GM19438 (cell line): Measurements from ENCODE around the gene STXBP4.

ENCODE experiments used
- ATAC-seq: cut with Tn5 transposase; IDR thresholded peaks from one replicate; pipeline ENCODE4 v1.9.1; 2021; ENCODE audit warnings: low read depth; ENCODE audit not compliant: unreplicated experiment

STXBP4 gene

DNA sequence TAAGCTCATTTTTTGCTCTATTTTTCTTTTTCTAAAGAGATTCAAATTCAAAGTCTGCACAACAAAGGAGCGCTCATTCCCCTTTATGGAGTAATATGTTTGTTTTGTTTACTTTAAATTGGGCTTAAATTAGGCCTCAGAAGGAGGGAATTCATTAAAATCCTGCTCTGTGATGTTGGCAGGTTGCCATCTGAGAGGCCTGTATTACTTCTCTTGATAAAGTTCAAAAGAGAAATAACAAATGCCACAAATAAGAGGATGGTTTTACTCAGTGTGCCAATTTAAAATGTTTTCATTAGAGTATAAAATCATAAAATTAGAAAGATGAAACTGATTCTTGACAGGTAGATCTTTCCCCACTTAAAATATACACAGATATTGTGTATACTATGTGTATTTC is 241.7 kb downstream of the STXBP4 start:
- no peak for ATAC-seq

DNA sequence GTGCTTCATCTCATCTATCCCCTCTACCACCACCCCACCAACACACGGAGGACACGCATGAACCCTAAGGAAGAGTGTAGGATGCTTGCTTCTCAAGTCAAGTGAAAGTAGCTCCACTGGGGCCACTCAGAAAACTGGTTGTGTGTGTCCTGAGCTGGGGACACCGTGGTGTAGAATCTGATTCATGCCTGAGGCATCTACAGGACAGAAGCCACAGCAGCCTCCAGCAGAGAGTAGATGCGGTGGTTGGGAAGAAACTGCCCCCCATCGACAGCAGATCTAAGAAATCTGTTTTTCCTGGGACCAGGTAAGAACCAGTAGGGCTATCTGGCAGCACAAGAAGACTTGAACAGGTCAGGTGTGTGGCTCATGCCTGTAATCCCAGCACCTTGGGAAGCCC is 244.3 kb downstream of the STXBP4 start:
- no peak for ATAC-seq

DNA sequence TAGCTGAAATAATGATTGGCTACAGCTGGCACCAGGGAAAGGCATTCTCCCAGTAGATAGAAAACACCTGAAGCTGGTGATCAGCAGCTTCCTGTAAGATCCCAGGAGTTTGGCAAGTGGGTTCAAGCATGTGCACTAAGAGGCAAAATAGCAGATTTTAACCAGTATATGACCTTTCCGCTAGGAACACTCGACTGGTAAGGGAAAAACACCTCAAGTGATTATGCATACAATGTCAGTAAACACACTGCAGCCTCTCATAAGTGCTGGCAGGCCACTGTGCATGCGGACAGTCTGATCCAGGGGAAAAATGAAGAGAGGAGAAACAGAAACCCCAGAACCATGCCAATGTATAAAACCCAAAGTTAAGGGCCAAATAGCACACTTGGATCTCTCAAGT is 247.1 kb downstream of the STXBP4 start:
- no peak for ATAC-seq

DNA sequence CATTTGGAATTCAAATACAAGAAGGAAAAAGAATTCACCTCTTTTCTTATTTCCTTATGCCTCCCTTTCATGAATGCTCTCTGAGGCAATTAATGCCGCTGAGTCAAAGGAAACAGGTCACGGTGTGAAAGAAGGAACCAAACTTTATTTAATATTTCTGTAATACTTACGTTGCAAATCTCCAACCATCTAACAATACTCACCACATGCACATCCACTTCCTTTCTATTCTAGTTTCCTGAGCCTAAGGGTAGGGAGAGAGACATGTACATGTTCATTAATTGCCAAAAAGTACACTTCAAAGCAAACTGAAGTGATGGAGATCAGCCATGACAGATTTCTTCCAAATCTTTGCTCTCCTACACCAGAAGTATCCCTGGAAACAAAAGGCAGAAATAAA is 248.3 kb downstream of the STXBP4 start:
- no peak for ATAC-seq

DNA sequence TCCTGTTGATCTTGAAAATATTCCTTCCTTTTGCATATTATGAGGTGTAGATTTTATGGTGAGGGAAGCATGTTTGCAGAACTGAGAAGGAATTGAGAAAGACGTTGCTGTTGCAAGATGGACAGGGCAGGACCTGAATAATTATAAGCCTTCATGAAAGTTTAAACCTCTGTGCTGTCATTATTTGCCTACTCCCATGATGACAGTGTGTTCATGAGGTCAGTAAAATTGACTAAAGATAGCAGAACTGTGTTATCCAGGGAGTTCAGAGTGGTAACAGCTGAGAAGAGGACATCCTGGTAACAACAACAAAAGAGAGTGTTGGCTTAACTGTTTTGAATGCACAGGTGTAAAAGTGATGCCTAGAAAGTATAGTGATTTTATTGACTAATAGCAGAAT is 250.9 kb downstream of the STXBP4 start:
- no peak for ATAC-seq

DNA sequence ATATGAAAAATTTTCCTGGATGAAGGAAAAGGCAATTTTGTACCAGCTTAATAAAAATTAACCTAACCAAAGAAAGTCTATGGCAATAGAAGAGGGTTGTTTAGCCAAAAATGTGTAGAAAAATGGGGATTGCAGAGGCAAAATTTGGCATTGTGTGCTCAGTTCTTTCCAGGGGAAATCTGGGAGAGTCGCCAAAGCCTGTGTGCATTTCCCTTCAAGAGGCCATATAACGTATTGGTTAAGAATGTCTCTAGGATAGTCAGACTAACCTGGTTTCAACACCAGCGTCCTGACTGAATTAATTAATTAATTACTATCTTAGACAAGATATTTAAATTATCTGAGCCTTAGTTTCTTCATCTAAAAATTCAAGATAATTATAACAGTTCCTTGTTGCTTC is 251.4 kb downstream of the STXBP4 start:
- ATAC-seq, result no peak
